HK-2 (cell line): Measurements from ENCODE around the gene DDO.

Source experiments
- DNase-seq: peaks from one replicate; pipeline ENCODE4 v3.0.0-alpha.2; 2018; ENCODE audit not compliant: unreplicated experiment

The DDO gene, protein sequence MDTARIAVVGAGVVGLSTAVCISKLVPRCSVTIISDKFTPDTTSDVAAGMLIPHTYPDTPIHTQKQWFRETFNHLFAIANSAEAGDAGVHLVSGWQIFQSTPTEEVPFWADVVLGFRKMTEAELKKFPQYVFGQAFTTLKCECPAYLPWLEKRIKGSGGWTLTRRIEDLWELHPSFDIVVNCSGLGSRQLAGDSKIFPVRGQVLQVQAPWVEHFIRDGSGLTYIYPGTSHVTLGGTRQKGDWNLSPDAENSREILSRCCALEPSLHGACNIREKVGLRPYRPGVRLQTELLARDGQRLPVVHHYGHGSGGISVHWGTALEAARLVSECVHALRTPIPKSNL

DNA sequence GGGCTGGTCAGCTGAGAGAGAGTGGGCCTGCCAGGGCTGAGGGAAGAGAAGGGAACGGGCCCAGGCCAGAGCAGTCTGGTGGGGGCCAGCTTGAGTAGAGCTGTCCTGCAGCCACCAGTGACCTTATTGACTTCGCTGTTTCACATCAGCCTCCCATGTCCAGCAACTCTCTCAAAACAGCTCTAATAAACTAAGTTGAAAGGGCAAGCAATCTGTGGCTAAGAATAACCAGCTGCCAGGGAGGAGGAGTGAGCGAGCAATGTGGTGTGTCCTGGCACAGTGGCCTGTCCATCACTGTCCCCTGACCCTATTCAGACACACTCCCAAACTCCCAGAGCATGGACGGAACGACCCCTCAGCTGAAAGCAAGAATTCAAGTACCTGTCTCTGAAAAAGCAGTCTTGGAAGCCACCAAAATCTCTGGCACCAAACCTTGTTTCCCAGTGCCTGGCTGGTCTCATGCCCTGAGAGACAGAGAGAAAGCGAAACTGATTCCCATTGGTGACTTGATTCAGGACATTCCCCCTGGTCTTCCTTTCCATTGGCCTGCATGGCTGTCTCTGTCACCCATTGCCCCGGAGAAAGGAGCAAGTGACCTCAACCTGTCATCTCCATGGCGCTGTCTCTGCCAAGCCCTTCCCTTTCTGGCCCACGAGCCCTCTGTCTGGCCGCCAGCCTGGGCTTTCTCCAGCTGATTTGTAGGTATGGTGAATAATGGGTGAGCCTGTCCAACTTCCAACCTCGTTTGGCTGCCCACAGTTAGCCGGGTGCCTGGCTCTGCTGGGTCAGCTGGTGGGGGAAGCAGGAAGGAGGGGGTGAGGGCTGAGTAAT is at the start of gene DDO:
TSS of gene DDO (minus strand) at position 490 of the 831 bp plus-strand sequence. CDS start 2,113 bp downstream, outside the sequence.
- DNase-seq: peak; percentile 39

DNA sequence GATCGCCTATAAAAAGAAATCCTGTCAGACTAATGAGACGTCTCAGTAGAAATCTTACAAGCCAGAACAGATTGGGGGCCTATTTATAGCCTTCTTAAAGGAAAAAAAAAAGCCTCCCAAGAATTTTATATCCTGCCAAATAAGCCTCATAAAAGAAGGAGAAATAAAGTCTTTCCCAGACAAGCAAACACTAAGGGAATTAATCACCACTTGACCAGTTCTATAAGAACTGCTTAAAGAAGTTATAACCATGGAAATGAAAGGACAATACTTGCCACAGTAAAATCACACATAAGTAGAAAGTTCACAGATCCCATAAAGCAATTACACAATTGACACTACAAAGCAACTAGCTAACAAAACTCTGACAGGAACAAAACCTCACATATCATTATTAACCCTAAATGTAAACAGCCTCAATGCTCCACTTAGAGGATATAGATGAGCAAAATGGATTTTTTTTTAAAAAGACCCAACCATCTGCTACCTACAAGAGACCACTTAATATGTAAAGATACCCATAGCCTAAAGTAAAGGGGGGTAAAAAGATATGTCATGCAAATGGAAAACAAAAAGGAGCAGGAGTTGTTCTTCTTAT is 47.6 kb upstream of the DDO start:
- no peak for DNase-seq

DNA sequence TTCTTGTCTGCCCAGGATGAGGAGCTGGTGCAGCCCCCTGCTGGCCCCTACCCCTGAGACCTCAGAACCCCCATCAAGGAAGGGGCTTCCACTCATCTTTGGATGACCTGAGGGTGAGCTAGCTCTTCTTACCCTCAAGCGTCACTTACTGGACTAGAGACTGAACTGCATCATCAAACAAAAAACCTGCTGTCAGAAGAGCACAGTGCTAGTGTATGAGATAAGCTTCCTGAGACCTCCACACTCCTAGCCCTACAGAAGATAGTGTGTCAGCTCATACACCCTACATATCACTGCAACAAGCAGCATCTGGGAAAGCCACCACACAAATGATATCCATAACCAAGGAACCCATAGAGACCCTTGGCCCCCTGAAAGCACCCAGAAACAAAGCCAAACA is 46.0 kb upstream of the DDO start:
- DNase-seq: no peak

GRCh38 chr6:110459137-110459536 is 43.8 kb upstream of the DDO start:
- DNase-seq: no peak

DNA sequence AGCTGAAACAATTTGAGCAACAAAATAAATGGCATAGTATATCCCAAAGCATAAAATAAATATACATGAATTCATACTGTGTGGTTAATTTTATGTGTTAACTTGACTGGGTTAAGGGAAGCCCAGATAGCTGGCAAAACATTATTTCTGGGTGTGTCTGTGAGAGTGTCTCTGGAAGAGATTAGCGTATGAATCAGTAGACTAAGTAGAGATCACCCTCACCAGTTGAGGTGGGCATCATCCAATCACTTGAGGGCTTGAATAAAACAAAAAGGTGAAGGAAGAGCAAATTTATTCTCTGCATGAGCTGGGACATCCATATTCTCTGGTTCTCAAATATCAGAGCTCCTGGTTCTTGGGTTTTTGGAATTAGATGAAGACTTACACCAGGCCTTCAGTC is 43.1 kb upstream of the DDO start:
- no peak for DNase-seq

DNA sequence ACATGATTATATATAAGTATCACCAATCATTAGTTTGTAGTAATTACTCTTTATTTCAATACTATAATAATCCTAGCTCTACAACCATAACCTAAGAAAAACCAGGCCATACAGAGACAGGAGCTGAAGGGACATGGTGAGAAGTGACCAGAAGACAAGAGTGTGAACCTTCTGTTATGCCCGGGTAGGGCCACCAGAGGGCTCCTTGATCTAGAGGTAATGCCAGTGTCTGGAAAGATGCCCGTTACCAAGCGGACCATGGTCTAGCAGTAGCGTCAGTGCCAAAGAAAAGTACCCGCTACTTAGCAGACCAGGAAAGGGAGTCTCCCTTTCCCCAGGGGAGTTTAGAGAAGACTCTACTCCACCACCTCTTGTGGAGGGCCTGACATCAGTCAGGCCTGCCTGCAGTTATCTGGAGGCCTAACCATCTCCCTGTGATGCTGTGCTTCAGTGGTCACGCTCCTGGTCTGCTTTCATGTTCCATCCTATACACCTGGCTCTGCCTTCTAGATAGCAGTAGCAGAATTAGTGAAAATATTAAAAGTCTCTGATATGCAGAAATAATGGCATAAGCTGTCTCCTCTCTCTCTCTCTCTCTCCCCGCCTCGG is 42.3 kb upstream of the DDO start:
- DNase-seq: peak; percentile 46

GRCh38 chr6:110456694-110457093 is 41.3 kb upstream of the DDO start:
- DNase-seq: no peak

GRCh38 chr6:110449541-110449895 is 34.1 kb upstream of the DDO start:
- no peak for DNase-seq

GRCh38 chr6:110448846-110449540 is 33.6 kb upstream of the DDO start:
- no peak for DNase-seq

GRCh38 chr6:110447761-110448160 is 32.4 kb upstream of the DDO start:
- no peak for DNase-seq

- DNase-seq: no peak
Observed at GRCh38 chr6:110446405-110446804, 31.0 kb upstream of the DDO start.

GRCh38 chr6:110440026-110440425 is 24.7 kb upstream of the DDO start:
- no peak for DNase-seq

GRCh38 chr6:110439356-110439755 is 24.0 kb upstream of the DDO start:
- DNase-seq: no peak

DNA sequence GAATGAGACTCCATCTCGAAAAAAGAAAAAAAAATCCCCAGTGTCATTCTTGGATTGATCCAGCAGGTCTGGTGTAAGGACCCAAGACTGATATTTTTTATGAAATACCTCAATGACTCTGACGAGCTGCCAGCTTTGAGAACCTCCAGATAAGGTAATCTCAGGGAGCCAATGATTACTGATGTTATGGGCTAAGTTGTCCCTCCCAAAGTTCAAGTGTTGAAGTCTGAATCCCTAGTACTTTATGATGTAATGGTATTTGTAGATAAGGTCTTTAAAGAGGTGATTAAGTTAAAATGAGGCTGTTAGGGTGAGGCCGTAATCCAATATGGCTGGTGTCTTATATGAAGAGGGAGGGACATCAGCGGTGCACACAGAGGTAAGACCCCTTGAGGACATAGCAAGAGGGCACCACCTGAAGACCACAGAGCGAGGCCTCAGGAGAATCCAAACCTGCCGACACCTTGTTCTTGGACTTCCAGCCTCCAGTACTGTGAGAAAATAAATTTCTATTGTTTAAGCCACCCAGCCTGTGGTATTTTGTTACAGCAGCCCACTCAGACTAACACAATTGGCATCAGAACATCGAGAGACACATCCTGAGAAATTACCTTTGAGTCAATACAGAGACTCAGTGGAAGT is 19.7 kb upstream of the DDO start:
- DNase-seq: no peak

DNA sequence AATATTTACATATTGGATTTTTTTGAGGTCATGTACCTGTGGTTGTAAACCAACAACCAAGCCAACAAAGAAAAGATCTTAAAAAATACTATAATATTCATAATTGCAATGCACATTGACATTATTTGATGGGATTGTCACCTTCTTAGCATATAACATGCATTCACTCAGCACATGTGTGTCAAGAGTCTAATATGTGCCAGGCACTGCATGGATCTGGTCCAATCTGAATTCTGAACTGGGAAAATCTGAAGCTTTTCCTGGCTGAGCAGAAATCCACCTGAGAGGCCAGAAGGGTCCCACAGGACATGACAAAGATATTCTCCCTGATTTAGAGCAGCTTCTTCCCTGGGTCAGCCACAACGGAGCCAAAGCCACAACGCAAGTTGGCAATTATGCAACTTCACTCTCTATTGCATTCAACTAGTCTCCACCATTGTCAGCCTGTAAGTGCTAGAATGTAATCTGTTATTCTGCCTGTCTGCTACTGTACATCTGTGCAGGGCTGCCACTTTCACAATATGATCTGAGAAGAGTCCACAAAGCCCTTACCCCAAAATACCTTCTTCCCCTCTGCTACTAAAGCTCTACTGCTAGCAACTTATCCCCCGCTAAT is 17.0 kb upstream of the DDO start:
- DNase-seq: no peak

DNA sequence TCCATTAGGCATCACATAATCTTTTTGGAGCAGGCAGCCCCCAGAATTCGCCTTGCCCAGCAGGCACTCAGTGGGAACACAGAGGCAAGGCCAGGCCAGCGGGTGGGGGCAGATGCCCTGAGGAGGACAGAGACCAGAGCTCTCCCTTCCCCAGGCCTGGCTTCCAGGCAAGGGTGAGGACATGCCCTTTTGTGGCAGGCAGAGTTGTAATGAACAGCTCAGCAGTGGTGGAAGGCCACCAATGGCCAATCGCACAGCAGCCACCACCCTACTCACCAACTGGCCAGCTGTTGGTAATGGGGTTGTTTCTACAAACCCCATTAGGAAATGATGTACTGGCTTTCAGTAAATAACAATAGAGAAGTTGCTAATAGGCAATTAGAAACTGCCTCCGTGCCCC is 15.4 kb upstream of the DDO start:
- no peak for DNase-seq

GRCh38 chr6:110430236-110430635 is 14.9 kb upstream of the DDO start:
- DNase-seq: no peak

- no peak for DNase-seq
Observed at GRCh38 chr6:110428153-110428552, 12.8 kb upstream of the DDO start.

GRCh38 chr6:110425816-110426215 is 10.4 kb upstream of the DDO start:
- DNase-seq: no peak

GRCh38 chr6:110422444-110422822 is 7.1 kb upstream of the DDO start:
- no peak for DNase-seq
